ENCODE results near the gene LPAR3.

LPAR3 gene

DNA sequence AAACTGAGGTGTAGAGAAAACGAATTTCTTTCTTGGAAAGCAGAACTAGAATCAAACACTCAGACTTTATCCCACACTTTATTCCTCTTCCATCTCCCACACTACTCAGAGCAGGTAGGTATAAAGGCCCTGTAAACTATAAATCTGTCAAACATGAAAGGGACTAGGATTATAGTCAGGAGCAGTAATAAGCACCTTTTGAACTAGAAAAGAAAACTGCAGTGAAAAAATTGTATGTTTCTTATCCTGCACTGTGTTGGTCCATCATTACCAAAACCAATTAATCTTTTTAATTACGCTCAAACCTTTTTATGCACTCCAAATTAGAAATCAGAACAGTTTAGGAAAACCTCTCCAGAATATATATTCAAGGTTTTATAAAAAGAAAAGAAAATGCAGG is 47.6 kb downstream of the LPAR3 start:
- TF ChIP-seq, protein P1, sequence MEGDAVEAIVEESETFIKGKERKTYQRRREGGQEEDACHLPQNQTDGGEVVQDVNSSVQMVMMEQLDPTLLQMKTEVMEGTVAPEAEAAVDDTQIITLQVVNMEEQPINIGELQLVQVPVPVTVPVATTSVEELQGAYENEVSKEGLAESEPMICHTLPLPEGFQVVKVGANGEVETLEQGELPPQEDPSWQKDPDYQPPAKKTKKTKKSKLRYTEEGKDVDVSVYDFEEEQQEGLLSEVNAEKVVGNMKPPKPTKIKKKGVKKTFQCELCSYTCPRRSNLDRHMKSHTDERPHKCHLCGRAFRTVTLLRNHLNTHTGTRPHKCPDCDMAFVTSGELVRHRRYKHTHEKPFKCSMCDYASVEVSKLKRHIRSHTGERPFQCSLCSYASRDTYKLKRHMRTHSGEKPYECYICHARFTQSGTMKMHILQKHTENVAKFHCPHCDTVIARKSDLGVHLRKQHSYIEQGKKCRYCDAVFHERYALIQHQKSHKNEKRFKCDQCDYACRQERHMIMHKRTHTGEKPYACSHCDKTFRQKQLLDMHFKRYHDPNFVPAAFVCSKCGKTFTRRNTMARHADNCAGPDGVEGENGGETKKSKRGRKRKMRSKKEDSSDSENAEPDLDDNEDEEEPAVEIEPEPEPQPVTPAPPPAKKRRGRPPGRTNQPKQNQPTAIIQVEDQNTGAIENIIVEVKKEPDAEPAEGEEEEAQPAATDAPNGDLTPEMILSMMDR (IDR thresholded peaks at IDR 0.05; ENCODE audit: low read depth, low read length): no peak
- DNase-seq (ENCODE audit: low read depth in 2 of 2): no peak
- H3K4me3 ChIP-seq (replicated peaks in 1 of 2; ENCODE audit: low read depth in 2 of 2, low read length in 2 of 2): no peak overlapping the region

DNA sequence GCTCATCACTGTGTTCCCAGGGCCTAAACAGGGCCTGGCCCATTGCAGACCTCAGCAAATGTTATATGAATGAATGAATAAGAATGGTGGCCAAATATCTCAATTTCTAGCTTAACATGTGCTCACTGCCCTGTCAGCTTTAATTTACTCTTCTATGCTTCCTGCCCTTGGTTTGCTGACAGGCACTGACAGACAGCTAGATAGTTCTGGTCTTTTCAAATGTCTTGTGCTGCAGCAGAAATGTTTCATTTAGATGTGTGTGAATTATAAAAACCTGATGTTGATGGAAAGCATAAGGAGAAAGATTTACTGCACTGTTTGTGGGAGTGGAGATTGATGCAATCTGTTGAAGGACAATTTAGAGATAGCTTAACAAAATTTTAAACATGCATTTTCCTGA is 48.9 kb downstream of the LPAR3 start:
- TF ChIP-seq, protein P1 (IDR thresholded peaks at IDR 0.05; ENCODE audit: low read depth, low read length): no peak
- DNase-seq (ENCODE audit: low read depth in 2 of 2): no peak
- H3K4me3 ChIP-seq (replicated peaks in 1 of 2; ENCODE audit: low read depth in 2 of 2, low read length in 2 of 2): no peak overlapping the region

DNA sequence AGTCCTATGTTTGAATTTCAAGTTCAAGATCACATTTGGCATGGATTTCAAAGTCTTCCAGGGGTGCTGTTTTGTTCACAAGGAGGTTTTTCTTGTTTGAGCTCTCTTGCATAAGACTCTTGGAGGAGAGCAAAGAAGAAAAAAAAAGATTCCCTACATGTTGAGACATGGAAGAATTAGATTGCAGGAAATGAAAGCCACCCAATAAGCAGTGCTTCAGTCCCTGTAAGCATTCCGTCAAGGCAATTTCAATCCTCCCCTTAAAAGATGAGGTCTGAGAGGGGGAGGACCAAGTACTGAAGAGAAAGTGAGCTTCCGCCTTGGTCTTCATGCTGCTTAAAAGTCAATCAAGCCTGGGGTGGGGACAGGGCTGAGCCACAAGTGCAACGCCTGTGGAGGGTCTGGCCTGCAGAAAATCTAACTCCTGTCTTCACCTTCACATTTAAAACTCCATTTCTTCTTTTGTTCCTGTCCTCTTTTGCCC is 50.2 kb downstream of the LPAR3 start:
- DNase-seq (ENCODE audit: low read depth in 2 of 2): peak in 1 of 2 donors; percentile 36
- TF ChIP-seq, protein P1 (IDR thresholded peaks at IDR 0.05; ENCODE audit: low read depth, low read length): no peak
- no peak overlapping the region for H3K4me3 ChIP-seq (replicated peaks in 1 of 2; ENCODE audit: low read depth in 2 of 2, low read length in 2 of 2)

DNA sequence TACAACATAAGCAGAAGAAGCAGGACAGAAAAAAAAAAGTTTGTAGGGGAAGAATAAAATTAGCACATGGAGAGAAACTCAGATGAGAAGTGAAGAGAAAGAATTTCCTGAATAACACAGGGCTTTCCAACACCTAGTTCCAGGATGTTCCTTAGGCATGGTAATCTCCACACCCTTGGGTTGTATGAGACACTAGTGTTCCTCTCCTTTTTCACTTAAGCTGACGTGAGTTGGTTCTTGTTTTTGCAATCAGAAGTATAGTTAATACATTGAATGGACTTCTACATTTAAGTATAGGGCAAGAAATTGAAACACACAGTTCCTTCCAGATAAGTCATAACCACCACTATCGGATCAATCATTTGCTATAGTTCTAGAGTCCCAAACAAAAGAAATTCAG is 51.0 kb downstream of the LPAR3 start:
- H3K4me3 ChIP-seq (replicated peaks in 1 of 2; ENCODE audit: low read depth in 2 of 2, low read length in 2 of 2): no peak overlapping the region
- DNase-seq (ENCODE audit: low read depth in 2 of 2): no peak
- TF ChIP-seq, protein P1 (IDR thresholded peaks at IDR 0.05; ENCODE audit: low read depth, low read length): no peak

DNA sequence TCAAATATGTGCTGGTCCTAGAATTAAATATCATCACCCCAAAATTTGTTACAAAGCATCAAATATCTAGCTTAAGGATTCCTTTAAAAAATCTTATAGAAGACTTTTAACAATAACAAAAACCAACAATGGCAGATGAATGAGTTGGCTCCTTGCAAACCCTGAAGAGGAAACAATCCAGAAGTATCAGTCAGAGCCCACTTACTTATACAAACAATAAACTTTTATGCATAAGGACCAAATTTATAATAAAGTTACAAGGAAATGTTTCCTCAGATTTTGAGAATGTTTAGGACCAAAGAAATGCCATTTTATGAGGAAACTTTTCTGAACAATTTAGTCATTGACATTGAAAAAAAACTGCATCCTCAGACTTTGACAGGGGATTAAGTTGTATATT is 52.7 kb downstream of the LPAR3 start:
- H3K4me3 ChIP-seq (replicated peaks in 1 of 2; ENCODE audit: low read depth in 2 of 2, low read length in 2 of 2): no peak overlapping the region
- TF ChIP-seq, protein P1 (IDR thresholded peaks at IDR 0.05; ENCODE audit: low read depth, low read length): no peak
- peak in 1 of 2 donors; percentile 42 for DNase-seq (ENCODE audit: low read depth in 2 of 2)

DNA sequence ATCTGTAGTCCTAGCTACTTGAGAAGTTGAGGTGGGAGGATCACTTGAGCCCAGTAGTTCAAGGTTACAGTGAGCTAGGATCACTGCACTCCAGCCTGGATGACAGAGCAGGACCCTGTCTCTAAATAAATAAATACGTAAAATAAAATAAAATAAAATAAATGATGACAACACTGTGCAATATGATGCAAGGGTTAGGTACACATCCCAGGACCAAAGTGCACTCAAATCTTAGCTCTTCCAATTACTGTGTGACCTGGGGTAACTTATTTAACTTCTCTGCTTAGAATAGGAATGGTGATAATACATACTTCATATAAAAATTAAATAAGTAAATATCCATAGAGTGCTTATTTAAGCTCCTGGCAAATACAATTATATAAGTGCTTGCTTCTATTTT is 53.5 kb downstream of the LPAR3 start:
- H3K4me3 ChIP-seq (replicated peaks in 1 of 2; ENCODE audit: low read depth in 2 of 2, low read length in 2 of 2): no peak overlapping the region
- DNase-seq (ENCODE audit: low read depth in 2 of 2): no peak
- TF ChIP-seq, protein P1 (IDR thresholded peaks at IDR 0.05; ENCODE audit: low read depth, low read length): no peak

DNA sequence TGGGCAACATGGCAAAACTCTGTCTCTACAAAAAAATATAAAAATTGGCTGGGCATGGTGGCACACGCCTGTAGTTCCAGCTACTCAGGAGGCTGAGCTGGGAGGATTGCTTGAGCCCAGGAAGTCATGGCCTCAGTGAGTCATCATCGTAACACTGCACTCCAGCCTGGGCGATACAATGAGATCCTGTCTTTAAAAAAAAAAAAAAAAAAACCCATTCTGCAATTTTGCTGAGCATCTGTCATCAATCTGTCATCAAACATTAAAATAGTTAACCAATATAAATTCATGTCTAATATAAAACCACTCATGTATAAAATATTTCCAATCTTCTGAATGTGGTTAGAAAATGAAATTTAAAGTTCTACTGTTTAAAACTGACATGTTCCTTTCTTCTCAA is 56.9 kb downstream of the LPAR3 start:
- peak; percentile 24 to 61 for DNase-seq (ENCODE audit: low read depth in 2 of 2)
- H3K4me3 ChIP-seq (replicated peaks in 1 of 2; ENCODE audit: low read depth in 2 of 2, low read length in 2 of 2): no peak overlapping the region
- TF ChIP-seq, protein P1 (IDR thresholded peaks at IDR 0.05; ENCODE audit: low read depth, low read length): no peak

Data from cardiac fibroblast (primary cell).